ELF-1 (cell line): ENCODE results near the gene FSIP1.

Experiments used
- DNase-seq: peaks from one replicate; pipeline ENCODE4 v3.0.0-alpha.2; 2016; ENCODE audit warnings: low read depth, low spot score

Gene FSIP1

DNA sequence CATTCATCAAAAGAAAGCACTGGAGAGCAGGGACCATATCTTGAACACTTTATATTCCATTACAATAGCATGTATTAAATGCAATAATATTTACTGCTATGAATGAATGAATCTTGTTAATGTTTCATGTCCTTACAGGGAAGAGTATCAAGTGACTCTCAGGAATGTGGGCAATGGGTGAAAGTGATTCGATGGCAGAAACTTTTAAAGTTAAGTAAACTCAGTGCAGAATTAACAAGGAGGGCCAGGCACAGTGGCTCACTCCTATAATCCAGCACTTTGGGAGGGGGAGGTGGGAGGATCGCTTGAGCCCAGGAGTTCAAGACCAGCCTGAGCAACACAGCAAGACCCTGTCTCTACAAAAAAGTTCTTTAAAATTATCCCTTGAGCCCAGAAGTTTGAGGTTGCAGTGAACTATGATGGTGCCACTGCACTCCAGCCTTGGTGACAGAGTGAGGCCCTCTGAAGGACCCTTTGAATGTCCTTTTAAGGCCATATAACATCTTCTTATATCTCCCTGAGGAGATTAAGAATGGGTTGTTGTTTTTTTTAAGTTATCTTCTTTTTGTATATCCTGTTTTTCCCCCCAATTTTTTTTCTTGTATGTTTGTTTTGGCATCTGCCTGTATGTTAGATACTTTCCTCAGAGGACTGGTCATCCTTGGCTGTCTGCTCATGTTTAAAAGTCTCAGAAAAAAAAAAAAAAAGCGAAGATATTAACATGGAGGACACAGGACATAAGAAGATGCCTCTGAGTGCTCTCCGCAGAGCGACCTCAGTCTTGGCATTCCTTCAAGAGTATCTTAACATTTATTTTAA lies 9.6 kb upstream of the FSIP1 start:
- DNase-seq = no peak

- DNase-seq = no peak
Measured at GRCh38 chr15:39789736-39790135, 7.1 kb upstream of the FSIP1 start.

GRCh38 chr15:39788800-39789565 lies 6.3 kb upstream of the FSIP1 start:
- no peak for DNase-seq

DNA sequence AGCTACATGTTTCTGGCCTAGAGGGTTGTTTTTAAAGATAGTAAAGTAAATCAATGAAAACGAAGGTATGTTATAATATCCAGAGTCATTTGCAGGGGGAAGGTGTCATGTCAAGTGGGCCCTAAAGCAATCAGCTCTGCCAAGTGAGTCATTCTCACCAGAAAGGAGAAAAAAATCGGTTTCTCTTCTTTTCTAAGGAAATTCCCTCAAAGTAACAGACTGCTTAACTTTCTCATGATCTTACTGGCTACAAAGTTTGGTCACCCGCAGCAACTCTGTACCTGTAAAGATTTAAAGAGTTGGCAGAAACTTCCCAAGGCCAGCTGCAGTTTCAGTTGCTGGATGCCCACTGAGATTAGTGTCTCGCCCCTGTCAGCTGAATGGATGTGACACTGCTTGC lies 5.5 kb upstream of the FSIP1 start:
- no peak for DNase-seq

DNA sequence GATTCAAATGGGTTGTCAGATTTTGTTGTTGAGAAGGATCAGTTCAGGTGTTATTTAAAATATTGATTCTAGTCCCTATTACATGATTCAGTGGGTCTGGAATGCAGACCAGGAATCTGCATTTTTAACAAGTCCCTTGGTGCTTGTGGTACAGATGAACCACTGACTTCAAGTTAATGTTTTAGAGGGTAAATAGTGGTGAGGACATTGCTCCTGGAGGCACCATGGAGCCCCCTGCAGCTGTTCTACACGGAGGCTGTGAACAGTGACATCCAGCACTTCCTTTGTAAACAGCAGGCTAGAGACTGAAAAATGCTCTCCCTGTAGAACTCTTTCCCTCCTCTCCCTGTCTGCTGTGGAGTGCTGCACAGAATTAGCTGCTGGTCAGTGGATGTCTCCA lies 4.8 kb upstream of the FSIP1 start:
- no peak for DNase-seq

- DNase-seq = peak; percentile 66
Measured at GRCh38 chr15:39786447-39787056, 3.9 kb upstream of the FSIP1 start.

- no peak for DNase-seq
Measured at GRCh38 chr15:39785841-39786240, 3.2 kb upstream of the FSIP1 start.

GRCh38 chr15:39785139-39785538 lies 2.5 kb upstream of the FSIP1 start:
- no peak for DNase-seq

- DNase-seq = no peak
Measured at GRCh38 chr15:39784638-39785037, 2.0 kb upstream of the FSIP1 start.

- no peak for DNase-seq
Measured at GRCh38 chr15:39784125-39784524, 1.5 kb upstream of the FSIP1 start.

GRCh38 chr15:39783244-39783820 lies 691 bp upstream of the FSIP1 start:
- DNase-seq = no peak

GRCh38 chr15:39781967-39782302 lies 706 bp downstream of the FSIP1 start:
- no peak for DNase-seq

- DNase-seq = no peak
Measured at GRCh38 chr15:39781147-39781966, 1.3 kb downstream of the FSIP1 start.

DNA sequence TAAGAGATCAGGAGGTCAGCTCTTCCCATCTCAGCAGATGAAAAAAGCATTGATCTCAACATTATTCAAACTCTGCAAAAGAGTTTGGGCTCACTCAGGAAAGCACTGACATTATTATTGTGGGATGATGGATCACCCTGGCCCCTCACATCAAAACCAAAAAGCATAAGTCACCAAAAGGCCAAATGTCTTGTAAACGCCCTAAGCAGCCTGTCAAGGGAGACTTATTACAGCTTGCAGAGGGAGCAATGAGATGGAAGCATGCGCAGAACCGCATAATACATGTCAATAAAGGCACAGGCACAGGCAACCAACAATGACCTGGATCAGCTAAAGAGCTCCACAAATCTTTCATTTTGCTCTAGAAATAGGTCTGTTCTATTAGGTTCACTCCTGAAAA lies 4.6 kb downstream of the FSIP1 start:
- no peak for DNase-seq

DNA sequence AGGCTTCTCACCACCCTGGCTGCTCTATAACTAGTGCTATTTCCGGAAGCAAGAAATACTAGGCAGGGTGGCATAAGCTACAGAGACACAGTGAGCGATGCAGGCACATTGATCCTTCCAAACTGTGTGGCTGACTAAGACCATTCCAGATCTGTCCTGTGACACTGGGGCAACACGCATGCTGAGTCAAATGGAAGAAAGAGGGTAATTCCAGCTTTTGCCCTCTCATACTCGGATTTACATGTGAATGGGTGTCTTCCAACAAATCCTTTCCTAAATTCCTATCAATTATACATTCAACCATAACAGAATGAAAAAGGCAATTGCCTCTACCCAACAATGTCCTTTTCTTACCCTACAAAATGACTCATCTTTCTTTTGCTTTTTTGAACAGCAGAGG lies 5.1 kb downstream of the FSIP1 start:
- DNase-seq = no peak

DNA sequence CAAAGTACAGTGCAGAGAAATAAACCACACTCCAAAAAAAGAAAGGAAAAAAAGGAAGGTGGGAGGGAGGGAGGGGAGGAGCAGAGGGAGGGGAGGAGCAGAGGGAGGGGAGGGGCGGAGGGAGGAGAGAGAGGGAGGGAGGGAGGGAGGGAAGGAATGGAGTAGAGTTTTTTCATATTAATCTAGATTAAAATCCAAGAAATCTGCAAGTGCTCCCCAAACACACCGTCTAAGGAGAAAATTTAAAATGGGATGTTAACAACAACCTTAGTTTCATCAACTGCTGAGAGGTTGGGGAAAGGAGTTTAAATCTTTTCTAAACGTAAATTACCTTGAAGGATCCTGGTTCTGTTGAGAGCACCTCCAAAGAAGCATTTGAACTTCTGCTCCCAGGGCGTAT lies 6.6 kb downstream of the FSIP1 start:
- DNase-seq = no peak

- no peak for DNase-seq
Measured at GRCh38 chr15:39774688-39775267, 7.9 kb downstream of the FSIP1 start.

DNA sequence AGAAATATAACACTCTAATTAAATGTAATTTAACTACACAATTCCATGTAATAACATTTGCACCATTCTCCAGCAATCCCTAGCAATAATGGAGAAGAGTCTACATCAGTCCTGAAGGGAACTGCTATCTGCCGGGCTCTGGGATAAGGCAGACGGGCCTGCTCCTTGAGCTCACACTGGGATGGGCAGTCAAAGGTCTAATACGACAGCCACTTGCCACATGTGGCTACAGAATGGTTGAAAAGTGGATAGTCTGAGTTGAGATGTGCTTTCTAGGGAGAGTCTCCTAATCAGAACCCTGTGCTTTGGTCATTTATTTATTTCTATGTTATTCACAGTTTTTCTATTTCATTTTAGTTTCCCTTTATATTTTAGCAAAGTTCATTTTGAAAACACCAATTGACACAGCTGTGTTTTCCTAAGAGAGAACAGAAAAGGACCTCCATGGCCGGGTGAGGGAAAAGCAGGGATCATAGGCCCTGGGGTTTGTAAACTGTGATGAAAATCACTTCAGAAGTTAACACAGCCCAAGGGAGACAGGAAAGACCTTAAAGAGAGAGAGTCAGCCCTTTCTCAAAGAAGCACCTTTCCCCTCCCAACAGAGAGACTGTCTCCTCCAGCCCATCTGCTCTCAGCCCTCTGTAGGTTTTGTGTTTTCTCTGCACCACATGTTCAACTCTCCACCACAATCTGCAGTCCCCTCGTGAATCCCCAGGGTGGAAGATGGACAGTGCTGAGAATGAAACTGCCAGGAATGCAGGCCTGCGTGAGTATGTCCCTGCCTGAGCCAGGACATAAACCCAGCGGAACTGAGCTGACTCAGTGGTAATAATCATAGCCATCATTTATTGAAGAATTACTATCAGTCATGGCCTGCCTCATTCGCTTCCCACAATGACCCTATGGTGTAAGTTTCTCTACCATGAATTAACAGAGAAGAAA lies 11.6 kb downstream of the FSIP1 start:
- no peak for DNase-seq

GRCh38 chr15:39767921-39768320 lies 14.7 kb downstream of the FSIP1 start:
- no peak for DNase-seq

GRCh38 chr15:39761006-39761405 lies 21.6 kb downstream of the FSIP1 start:
- DNase-seq = no peak
